K562 (cell line): Measurements from ENCODE around the gene AGO3. TPM values are rescaled to one million over a fixed set of nuclear protein-coding genes. Genes with fewer than 3 reads are reported as not detected.

Experiments
- ARID1B ChIP-seq: fragments of 450-650 bp; IDR thresholded peaks from 2 replicates; pipeline ENCODE4 v1.6.1; 2016; ENCODE audit warnings: antibody characterized with exemption, mild to moderate bottlenecking, inconsistent platforms
- ATF4 ChIP-seq: fragments of 450-650 bp; formaldehyde crosslinking; IDR thresholded peaks from 2 replicates; pipeline ENCODE4 v1.4.0; 2022; ENCODE audit warnings: mild to moderate bottlenecking, moderate library complexity
- BRCA1 ChIP-seq, 2 experiments: fragments of 450-650 bp in 1 of 2; sonication (generic) in 1 of 2; formaldehyde crosslinking in 1 of 2; IDR thresholded peaks; 2 replicates each; pipeline versions ENCODE4 v1.5.0 to v1.6.1; 2017 to 2020; ENCODE audit warnings: mild to moderate bottlenecking in 1 of 2, missing genetic modification reagents in 1 of 2
- CHD2 ChIP-seq: IDR thresholded peaks from 2 replicates; pipeline ENCODE4 v1.6.1; 2011; ENCODE audit warnings: low read depth, low read length
- IRF9 ChIP-seq: fragments of 450-650 bp; IDR thresholded peaks from 2 replicates; pipeline ENCODE4 v1.6.1; 2016; ENCODE audit warnings: missing biosample characterization, missing genetic modification characterization
- JUND ChIP-seq, 2 experiments: IDR thresholded peaks; 2 replicates in 1 of 2; 3 replicates in 1 of 2; pipeline ENCODE4 v1.6.1; 2011; ENCODE audit warnings: borderline replicate concordance in 2 of 2, low read depth in 2 of 2, low read length in 2 of 2, improper control_type of control experiment in 1 of 2, missing biosample characterization in 1 of 2, missing genetic modification characterization in 1 of 2, missing genetic modification reagents in 1 of 2
- SETDB1 ChIP-seq: IDR thresholded peaks from one replicate; pipeline ENCODE4 v1.6.1; 2012; ENCODE audit warnings: low read length, control low read depth, inconsistent platforms
- SIN3A ChIP-seq, 2 experiments: fragments of 150-350 bp in 1 of 2; IDR thresholded peaks; 2 replicates each; pipeline ENCODE4 v1.6.1; 2011 to 2016; ENCODE audit warnings: borderline replicate concordance in 2 of 2, low read depth in 2 of 2, low read length in 2 of 2, mild to moderate bottlenecking in 2 of 2, moderate library complexity in 2 of 2; ENCODE audit not compliant: control insufficient read depth in 1 of 2
- SRF ChIP-seq, 2 experiments: fragments of 250-450, 450-650 bp in 1 of 2; sonication (Bioruptor Pico) in 1 of 2; sonication (generic) in 1 of 2; formaldehyde crosslinking; IDR thresholded peaks; 2 replicates each; pipeline versions ENCODE4 v1.5.0 to v1.5.1; 2020 to 2022; ENCODE audit warnings: mild to moderate bottlenecking in 1 of 2, missing genetic modification reagents in 1 of 2
- ZBTB12 ChIP-seq: fragments of 250-450 bp; sonication (Bioruptor Pico); IDR thresholded peaks from 2 replicates; pipeline ENCODE4 v1.4.0; 2020
- ZBTB26 ChIP-seq: fragments of 450-650 bp; formaldehyde crosslinking; IDR thresholded peaks from 2 replicates; pipeline ENCODE4 v1.4.0; 2022; ENCODE audit warnings: missing genetic modification characterization
- ZBTB43 ChIP-seq: sonication (generic); formaldehyde crosslinking; IDR thresholded peaks from 2 replicates; pipeline ENCODE4 v1.8.0; 2023; ENCODE audit warnings: mild to moderate bottlenecking, missing genetic modification reagents
- ZFPM2 ChIP-seq: fragments of 250-450 bp; sonication (Bioruptor Pico); IDR thresholded peaks from 2 replicates; pipeline ENCODE4 v1.5.1; 2022; ENCODE audit warnings: mild to moderate bottlenecking
- ZNF395 ChIP-seq: fragments of 200-800 bp; sonication (Bioruptor generic); IDR thresholded peaks from 2 replicates; pipeline ENCODE4 v1.6.1; 2017; ENCODE audit warnings: missing genetic modification characterization, missing compliant biosample characterization
- ZNF512 ChIP-seq: IDR thresholded peaks from 2 replicates; pipeline ENCODE4 v1.6.1; 2016; ENCODE audit warnings: missing genetic modification characterization, missing compliant biosample characterization
- ZNF589 ChIP-seq: fragments of 200-800 bp; sonication (Bioruptor generic); IDR thresholded peaks from 2 replicates; pipeline ENCODE4 v1.6.1; 2016; ENCODE audit warnings: low read depth, missing genetic modification characterization, missing compliant biosample characterization
- ZNF695 ChIP-seq: fragments of 450-650 bp; formaldehyde crosslinking; IDR thresholded peaks from 2 replicates; pipeline ENCODE4 v1.4.0; 2020; ENCODE audit warnings: mild to moderate bottlenecking, moderate library complexity
- polyA plus RNA-seq, 8 experiments: library from polyadenylated mRNA; depleted of rRNA in 4 of 8; stranded (reverse) in 5 of 8; unstranded in 3 of 8; fragments of >200 nt; fragmentation: Nextera tagmentation in 2 of 8; fragmentation: Illumina TruSeq in 1 of 8; extraction: Ambion mirVana in 2 of 8; extraction: Trizol in 1 of 8; gene quantifications; 2 replicates each; pipeline versions ENCODE4 v1.2.1 to v1.2.3, GENCODE V29; 2011 to 2014; ENCODE audit warnings: inconsistent platforms in 1 of 8, missing spikeins in 1 of 8
- total RNA-seq, 7 experiments: library from RNA; depleted of rRNA in 6 of 7; stranded (reverse); fragments of >200 nt in 6 of 7; fragmentation: Illumina TruSeq in 2 of 7; extraction: Trizol in 2 of 7; gene quantifications; 2 replicates each; pipeline versions ENCODE4 v1.2.1 to v1.2.3, GENCODE V29; 2011 to 2021; ENCODE audit warnings: low replicate concordance in 1 of 7

Gene AGO3
- total and polyA plus RNA-seq, 9 of the 15 experiments (the other 6 are each of a cell fraction or from before 2014, with no cell fraction given) = 4.5 to 41.5 (median 22.7) TPM

GRCh38 chr1:35882945-35883634, 47.8 kb upstream of the AGO3 start, which contains the start of gene AGO1 (continued):
- TF ChIP-seq SIN3A (IDR thresholded peaks at IDR 0.05; ENCODE audit: borderline replicate concordance in 2 of 2, control insufficient read depth in 1 of 2, low read depth in 2 of 2, low read length in 2 of 2) (peak; percentile 8 to 48; a peak in 1 of 4 replicates), BRCA1 (IDR thresholded peaks at IDR 0.05) (no peak), BRCA1 (CRISPR knock-in tag; IDR thresholded peaks at IDR 0.05) (no peak), ZBTB43 (CRISPR knock-in tag) (no peak), ZBTB26 (CRISPR knock-in tag) (no peak), SETDB1 (no peak), ZNF512 (tag) (no peak), SRF (CRISPR knock-in tag; IDR thresholded peaks at IDR 0.05) (peak in 1 of 2 experiments; percentile 57; a peak in 1 of 4 replicates), ZFPM2 (CRISPR knock-in tag) (no peak), ZNF395 (CRISPR knock-in tag) (no peak), IRF9 (tag) (no peak), JUND (IDR thresholded peaks at IDR 0.05; ENCODE audit: borderline replicate concordance, low read depth, low read length) (peak; percentile 63), JUND (tag; IDR thresholded peaks at IDR 0.05; ENCODE audit: borderline replicate concordance, low read depth, low read length) (no peak; the same call in 2 of the 3 replicates), ZNF695 (no peak), ZNF589 (CRISPR knock-in tag) (no peak), CHD2 (no peak), ARID1B (no peak; the same call in 1 of the 2 replicates), ATF4 (no peak), ZBTB12 (no peak)
